Measurements from ENCODE around the gene PNMA8A. TPM values are rescaled to one million over a fixed set of nuclear protein-coding genes. Genes with fewer than 3 reads are reported as not detected.

PNMA8A gene
- total RNA-seq, 1 donor from 2014 or later, result 10.4 TPM

DNA sequence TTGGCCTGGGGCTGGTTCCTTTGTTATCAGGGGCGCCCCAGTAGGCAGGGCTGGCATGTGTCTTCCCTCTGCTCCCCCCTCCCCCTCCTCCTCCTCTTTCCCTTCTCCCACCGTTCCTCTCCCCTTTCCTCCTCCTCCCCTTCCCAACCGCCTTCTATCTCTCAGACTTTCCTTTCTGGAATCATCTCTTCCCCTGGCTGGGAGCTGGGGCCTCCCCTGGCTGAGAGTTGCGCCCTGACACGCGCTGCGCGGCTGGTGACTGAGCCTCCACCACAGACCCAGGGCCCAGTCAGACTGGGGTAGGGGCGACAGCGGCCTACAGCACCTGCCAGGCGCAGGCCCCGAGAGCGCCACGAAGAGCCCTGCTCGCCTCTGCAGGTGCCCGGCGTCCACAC is 21.5 kb upstream of the PNMA8A start:
- DNase-seq (ENCODE audit: low spot score), result no peak

DNA sequence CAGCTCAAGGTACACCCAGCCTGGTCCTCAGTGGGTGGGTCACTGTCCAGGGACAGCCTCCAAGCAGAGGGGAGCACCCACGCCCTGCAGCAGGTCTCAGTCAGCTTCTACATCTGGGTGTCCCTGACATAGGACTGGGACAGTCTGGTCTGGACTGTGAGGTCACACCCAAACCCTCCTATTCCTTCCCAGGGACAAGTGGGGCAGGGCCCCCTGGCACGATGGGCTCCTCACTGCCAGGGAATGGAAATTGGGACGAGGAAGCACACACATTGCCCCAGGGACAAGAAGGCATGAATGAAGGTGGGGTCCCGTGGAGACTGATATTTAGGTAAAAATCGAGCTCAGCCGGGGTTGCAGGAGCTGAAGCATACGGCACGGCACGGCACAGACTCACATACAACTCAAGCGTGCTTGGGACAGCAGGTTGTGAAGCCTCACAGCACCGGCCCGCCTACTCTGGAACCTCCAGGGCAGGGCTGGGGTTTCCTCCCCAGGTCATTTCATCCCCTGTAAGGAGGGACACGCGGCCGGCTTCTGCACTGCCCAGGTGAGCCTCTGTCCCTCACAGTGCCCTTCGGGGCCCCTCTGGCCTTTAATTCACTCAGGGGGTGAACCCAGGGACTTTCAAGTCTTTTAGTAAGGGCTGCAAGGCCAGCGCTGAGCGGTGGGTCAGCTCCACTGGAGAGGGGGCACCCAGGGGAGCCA is 20.8 kb upstream of the PNMA8A start:
- DNase-seq (ENCODE audit: low spot score), result no peak

DNA sequence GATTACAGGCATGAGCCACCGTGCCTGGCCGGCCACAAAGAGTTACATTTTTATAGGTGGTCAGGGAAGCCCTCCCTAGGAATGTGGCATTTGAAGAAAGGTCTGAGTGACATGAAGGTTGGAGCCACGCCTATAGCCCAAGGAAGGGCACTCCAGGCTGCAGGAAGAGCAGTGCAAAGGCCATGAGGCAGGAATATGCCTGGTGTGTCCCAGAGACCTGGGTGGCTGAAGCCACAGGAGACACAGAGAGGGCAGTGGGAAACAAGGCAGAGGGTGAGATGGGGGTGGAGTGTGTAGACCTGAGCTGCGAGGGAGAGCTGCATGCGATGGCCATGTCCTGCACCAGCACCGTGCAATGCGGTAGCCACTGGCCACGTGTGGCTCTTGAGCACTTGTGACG is 19.4 kb upstream of the PNMA8A start:
- DNase-seq (ENCODE audit: low spot score), result no peak

DNA sequence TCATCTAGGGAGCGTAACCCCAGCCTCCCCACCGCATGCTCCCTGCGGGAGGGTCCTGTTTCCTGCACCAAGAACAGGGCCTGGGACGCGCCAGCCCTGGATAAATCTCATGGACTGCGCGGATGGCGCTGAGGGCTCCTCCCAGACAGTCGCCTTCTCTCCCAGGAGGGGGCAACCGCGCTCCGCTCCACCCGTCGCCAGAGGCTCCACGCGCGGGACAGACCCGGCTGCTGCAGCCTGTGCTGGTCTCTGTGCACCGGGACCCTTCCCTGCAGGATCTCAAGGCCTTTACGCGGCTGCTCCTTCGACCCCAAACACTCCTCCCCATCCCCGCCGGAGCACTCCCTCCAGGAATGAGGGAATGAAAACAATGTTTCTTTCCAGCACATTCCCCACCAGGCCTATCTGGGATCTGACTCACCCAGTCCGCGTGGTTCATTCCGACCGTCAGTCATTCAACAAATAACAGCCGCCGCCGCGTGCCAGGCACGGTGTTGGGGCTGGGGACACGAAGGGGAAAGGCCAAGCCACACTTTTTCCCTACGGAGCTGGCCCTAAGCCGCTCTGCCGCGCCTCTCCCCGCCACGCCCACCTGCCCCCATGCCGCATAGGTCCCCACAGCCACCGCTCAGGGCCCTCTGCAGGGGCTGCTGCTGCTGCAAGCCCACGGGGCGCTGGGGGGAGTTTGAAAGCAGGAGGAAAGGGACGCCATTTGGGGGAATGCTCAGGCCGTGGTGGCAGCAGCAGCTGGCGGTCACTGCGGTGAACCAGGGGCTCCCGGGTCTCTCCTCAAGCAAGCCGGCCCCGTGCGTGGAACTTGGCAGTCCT is 18.3 kb upstream of the PNMA8A start:
- peak; percentile 71 for DNase-seq (ENCODE audit: low spot score)

- DNase-seq (ENCODE audit: low spot score), result no peak
Measured at GRCh38 chr19:46488551-46488950, 17.2 kb upstream of the PNMA8A start.

DNA sequence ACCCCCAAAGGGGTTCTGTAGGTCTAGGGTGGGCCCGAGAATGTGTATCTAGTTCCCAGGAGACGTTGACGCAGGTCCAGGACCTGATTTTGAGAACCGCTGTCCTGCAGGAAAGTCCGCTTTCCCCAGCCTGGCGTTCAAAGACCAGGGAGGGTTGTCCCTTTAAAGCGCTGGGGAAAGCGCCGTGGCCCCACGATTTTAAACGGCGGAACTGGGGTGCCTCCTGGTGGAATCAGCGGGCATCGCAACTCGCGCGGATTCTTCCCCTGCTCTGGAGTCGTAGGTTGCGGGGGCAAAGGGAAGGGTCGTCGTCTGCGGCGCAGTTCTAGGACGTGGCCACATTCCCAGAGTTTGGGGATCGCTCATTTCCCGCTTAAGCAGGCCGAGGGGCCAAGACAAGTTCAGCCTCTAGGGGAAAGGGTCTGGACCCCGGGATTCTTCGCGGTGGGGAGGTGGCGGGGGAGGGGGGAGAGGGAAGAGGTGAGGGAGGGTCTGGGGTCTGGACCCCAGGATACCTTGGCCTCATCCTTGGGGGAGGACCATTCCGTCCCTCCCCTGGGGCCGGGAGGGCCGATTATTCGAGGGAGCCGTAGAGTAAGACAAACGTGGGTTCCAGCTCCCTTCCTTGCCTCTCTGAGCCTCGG is 16.6 kb upstream of the PNMA8A start:
- peak; percentile 81 for DNase-seq (ENCODE audit: low spot score)

- DNase-seq (ENCODE audit: low spot score), result no peak
Measured at GRCh38 chr19:46487178-46487801, 15.9 kb upstream of the PNMA8A start.

DNA sequence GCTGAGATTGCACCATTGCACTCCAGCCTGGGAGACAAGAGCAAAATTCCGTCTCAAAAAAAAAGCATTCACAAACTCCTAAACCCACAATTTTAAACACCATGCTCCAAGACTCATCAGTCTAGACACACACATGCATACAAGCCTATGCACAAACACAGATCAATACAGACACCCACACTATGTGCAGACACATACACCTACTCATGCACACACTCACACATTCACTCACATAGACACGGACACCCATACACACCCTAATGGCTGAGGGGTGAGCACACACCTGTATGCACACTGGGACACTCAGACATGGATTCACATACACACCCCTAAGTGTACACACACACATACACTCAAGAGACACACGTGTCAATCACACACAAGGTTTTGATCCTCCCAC is 15.0 kb upstream of the PNMA8A start:
- DNase-seq (ENCODE audit: low spot score), result no peak

DNA sequence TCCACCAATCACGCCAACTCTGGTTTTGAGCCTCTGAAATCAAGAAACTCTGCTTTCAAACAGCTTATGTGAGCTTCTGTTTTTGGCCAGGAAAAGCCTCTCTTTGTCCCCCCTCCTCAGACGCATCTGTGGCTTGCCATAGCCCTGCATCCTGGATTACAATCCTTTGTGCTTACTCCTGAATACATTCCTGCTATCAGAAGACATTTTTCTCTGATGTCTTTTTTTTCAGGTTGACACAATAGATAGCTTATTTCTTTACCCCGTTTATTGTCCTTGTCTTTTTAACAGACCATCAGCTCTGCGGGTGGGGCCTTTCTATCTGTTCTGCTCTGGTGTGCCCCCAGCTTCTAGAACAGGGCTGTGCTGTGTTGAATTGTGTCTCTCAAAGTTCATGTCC is 13.3 kb upstream of the PNMA8A start:
- DNase-seq (ENCODE audit: low spot score), result no peak

DNA sequence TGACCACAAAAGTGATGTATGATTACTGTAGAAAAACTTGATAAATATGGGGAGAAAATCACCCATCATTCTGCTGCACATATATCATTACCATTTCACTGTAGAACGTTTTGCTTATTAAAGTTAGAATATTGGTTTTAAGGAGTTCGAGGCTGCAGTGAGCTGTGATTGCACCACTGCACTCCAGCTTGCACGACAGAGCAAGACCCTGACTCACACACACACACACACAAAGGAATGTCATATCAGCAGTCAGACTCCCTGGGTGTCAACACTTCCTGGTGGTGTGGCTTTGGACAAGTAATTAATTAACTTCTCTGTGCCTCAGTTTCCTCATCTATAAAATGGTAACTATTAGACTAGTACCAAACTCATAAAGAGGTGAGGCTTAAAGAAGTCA is 11.3 kb upstream of the PNMA8A start:
- no peak for DNase-seq (ENCODE audit: low spot score)

DNA sequence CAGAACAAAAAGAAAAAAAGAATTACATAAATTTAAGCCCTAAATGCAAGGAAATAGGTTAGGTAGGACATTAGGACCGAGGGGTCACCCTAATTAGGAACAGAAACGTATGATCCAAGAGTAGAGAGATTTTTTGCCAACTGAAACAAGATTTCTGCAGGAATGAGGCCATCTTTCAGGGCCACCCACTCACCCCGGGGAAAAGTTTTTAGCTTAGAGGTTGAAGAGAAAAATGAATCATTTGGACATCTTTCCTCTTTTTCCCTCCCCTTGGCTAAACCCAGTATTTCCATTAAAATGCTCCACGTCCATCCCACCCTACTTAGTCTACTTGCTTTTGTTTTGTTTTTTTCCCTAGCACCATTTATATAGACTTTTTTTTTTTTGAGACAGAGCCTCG is 10.6 kb upstream of the PNMA8A start:
- DNase-seq (ENCODE audit: low spot score), result peak; percentile 84

GRCh38 chr19:46481223-46481848 is 10.0 kb upstream of the PNMA8A start:
- DNase-seq (ENCODE audit: low spot score), result peak; percentile 55

DNA sequence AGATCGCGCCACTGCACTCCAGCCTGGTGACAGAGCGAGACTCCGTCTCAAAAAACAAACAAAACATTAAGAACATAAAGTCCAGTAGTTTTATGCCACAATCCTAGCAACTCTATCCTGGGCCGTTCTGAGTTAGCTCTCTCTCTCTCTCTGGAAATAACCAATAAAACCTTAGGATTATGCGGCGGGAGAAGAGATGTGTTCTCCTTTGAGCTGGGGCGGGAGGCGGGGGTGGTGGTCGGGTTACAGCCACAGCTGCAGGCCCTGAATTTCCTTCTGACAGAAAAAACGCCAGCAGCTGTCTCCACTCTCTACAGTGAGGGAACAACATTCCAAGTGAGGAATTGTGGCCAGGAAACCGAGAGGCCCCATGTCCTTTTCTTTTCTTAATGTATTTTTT is 9.1 kb upstream of the PNMA8A start:
- DNase-seq (ENCODE audit: low spot score), result peak; percentile 94

DNA sequence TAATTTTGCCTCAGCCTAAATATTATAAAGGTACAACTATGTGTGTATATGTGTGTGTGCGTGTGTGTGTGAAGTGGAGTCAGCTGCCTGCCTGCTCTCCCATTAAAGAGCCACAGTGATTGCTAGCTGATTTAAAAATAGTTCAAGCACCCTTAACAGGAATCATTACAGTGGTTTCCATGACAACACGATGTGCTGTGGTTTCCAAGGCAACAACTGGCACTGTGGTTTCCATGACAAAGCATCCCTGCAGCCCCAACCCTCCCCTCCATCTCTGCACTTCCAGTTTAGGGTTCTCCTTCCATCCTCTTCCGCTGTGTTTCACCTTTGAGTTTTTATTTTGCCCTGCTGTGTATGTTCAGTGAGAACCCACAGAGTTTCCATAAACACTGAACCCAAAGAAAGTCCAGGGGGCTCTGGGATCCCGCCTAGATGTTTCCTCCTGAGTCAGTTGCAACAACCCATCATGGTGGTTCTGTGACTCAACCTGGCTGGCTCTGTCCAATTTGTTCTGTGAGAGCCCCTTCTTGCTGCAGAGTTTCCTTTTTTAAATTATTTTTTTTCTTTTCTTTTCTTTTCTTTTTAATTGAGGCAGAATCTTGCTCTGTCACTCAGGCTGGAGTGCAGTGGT is 7.1 kb upstream of the PNMA8A start:
- no peak for DNase-seq (ENCODE audit: low spot score)

DNA sequence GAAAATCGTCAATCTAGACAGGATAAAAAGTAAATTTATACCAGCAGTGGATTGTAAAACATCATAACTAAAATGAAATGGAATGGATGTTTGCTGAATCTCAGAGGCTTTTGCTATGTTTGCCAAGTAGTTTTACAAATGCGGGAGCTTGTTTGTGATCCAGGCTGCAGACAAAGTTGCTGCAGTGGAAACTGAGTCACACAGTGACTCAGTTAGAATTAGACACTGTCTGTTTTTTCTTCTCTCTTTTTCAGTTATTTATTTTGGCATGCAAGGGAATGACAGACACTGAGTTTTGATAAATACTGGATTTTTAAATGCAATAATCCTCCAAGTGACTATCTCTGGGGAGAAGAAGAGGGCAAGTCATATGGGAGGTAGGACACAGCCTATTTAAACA is 4.6 kb upstream of the PNMA8A start:
- DNase-seq (ENCODE audit: low spot score), result no peak

DNA sequence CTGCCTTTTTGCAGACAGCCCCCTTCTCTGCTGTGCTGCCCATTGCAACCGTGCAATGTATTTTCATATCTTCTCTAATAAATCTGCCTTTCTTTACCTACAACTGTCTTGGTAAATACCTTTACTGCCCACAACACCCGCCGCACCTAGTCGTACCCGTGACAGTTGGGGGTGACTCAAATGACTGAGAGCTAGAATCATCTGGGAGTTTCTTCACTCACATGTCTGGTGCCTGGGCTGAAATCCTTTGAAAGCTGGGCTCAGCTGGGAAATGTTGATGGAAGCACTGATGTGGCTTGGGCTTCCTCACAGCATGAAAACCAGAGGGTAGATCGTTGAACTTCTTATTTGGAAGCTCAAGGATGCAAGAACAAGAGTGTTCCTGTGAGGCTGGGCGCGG is 2.8 kb upstream of the PNMA8A start:
- DNase-seq (ENCODE audit: low spot score), result no peak

GRCh38 chr19:46472592-46472991 is 1.2 kb upstream of the PNMA8A start:
- no peak for DNase-seq (ENCODE audit: low spot score)

- no peak for DNase-seq (ENCODE audit: low spot score)
Measured at GRCh38 chr19:46471811-46472543, 614 bp upstream of the PNMA8A start.

- no peak for DNase-seq (ENCODE audit: low spot score)
Measured at GRCh38 chr19:46470376-46470775, 987 bp downstream of the PNMA8A start.

GRCh38 chr19:46469541-46470185 is 1.7 kb downstream of the PNMA8A start:
- DNase-seq (ENCODE audit: low spot score), result no peak
